HG02970 (cell line): ENCODE data around the gene GALNT2.

Experiments used
- ATAC-seq: cut with Tn5 transposase; IDR thresholded peaks from one replicate; pipeline ENCODE4 v1.9.1; 2021; ENCODE audit warnings: mild to moderate bottlenecking, moderate library complexity, moderate number of reproducible peaks; ENCODE audit not compliant: unreplicated experiment, low FRiP score

GALNT2 gene

DNA sequence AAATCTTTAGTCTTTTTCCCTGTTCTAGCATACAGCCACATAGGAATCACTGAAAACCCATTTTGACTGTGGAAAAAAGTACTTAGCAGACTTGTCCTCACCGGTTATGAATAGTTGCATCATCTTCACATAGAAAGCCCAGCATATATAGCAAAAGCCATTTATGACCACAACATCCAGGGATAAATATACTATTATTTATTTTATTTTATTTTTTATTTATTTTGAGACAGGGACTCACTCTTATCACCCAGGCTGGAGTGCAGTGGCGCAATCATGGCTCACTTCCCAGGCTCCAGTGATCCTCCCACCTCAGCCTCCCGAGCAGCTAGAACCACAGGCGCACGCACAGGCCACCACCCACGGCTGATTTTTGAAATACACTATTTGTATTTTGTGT, 175.3 kb downstream of the GALNT2 start:
- no peak for ATAC-seq

DNA sequence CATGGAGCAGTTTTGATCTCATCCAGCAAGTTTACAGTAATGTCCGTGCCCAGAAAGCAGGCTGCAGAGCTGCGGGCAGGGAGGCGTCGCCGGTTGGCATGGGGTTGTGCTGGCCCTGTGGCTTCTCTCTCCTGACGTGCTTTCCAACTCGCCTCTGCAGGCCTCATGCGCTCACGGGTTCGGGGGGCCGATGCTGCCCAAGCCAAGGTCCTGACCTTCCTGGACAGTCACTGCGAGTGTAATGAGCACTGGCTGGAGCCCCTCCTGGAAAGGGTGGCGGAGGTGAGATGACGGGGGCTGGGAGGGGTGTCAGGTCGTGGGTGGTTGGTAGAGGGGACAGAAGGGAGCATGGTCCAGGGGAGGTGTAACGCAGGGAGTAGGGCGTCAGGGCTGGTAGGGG, 176.1 kb downstream of the GALNT2 start:
- ATAC-seq: no peak

DNA sequence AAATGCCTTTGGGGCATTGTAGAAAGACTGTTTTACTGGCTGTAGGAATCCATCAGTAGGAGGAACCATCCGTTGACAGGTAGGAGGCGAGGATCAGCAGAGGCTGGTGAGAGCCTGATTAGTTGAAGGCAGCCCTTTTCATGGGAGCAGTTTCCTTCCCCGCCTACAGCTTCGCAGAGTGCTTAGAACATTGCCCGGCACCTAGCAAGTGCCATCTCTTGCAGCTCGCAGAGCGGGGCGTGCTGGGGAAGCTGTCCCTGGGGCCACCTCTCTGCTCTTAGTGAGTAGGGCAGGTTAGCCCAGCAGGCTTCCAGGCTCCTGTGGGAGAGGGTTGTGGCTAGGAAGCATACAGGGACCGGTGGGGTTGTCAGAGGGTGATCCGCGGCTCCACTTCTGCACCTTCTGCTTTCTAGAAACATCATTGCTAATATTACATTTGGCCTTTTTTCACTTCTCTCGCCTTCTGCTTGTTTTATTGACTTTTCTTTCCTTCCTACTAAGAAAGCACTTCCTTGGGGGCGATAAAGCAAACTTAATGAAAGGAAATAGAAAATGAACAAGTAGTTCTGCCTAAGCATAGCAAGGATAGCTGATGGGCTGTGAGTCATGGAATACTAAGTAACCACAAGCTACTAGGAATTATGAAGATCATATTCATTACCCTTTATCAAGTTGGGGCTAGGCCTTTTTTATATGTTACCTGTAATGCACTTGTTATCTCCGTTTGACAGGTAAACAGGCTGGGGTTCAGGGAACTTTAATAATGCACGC, 176.7 kb downstream of the GALNT2 start:
- ATAC-seq: no peak

DNA sequence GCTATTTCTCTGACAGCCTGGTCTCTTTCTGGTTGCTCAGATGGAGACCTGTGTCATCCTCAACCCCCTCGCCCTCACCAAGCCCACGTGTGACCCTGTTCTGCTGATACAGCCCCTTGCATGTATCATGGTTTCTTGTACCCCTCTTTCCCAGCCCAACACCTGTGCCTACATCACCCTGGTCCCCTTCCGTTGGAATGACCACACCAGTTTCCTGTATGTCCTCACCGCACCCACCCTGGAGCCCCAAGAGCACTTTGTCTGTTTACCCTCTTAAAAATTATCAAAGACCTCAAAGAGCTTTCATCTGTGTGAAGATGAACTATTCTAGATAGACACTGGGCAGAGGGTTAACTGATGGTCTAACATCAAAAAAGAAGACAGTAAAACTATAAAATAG, 179.5 kb downstream of the GALNT2 start:
- ATAC-seq: no peak

DNA sequence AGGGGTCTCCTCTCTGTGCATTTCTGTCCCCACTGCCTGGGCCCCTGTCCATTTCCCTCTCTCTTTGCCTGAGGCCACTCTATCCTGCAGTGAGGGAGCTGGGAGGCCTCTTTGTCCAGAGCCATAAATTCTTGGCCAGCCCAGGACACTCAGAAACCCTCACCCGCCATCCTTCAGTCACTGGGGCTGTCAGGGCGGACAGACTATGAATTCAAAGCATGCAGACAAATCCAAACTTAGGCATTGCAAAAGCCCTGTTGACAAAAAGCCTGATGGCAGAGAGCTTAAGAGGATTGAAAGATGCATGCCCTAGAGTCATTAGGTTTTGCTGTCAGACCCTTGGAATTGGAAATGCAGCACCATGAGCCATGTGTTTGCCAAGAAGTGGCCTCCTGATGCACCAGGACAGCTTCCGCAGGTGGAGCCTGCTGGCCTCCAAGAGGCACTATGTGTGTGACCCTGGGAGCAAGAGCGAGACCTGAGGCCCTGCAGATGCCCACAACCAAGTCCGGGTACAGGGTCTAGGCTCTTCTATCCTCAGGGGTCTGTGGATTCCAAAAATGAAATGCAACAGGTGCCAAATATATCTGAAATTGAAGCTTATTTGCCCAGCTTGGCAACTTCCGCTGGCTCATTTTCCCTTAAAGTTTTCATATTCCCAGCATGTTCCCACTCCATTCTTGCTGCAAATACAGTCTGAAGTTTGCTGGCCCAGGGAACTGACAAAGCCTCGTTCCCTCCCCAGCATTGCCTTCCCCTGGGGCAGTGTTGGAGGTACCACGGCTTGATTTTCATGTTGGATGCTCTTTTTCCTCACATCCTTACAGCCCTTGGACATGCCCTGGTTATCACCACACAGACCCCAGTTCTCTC, 181.2 kb downstream of the GALNT2 start:
- no peak for ATAC-seq

DNA sequence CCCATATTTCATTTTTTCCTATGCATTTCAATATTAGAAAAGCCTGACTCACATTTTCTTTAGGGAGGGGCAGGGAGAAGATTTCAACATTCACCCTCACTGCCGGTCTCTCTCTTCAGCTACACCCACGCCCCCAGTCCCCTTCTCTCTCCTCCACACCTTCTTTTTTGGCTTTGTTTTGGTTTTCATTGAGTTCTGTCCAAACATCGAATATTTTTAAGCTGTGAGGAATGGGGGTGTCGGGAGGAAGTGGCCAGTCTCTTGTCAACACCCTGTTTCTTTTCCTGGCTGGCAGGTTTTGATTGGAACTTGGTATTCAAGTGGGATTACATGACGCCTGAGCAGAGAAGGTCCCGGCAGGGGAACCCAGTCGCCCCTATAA, 181.8 kb downstream of the GALNT2 start:
- ATAC-seq: no peak

DNA sequence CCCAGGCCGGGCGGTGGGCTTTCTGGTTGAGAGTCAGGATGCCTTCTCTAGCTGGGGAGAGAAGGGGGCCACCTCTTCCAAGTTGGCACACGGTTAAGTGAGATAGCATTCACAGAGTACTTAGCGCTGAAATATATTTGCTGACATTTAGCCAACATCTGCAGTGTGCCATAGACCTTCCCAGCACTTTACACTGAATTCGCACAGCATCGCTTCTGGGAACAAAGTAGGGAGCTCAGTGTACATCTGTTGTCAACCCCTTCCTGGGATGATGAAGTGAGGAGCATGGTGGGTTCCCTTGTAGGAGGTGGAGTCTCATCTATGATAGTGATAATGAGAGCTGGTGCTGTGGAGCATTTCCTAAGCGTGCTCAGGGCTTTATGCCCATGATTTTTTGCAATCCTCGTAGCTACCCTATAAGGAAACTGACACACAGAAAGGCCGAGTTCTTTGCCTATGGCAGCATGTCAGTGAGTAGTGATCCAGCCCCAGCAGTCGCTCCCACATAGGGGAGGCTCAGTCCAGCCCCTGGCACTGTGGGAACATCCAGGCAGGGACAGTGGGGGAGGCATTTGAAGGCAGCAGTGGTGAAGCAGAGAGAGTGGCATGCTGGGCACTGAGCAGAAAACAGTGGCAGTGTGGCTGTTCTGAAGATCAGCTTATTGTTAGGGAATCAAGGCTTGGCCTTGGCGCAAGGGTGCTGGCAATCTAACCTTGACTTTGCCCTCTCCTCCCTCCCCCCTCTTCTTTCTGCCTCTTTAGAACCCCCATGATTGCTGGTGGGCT, 182.8 kb downstream of the GALNT2 start:
- ATAC-seq: no peak

DNA sequence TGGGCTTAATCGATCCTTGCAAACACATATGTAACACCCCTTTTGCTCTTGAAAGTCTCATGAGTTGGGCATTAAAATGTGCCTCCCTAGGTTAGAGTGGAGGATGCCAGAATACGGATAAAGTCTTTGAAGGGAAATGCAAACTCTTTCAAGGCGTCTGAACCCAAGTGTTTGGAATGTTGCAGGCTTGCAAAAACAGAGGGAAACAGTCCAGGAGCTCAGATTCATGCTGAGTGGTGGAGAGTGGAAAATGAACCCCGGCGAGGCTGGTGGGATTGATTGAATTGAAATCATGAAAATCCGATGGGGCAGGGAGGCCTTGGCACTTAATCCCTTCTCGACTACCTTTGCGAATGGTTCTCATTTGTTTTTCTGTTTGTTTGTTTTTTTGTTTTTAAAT, 183.6 kb downstream of the GALNT2 start:
- ATAC-seq: no peak

DNA sequence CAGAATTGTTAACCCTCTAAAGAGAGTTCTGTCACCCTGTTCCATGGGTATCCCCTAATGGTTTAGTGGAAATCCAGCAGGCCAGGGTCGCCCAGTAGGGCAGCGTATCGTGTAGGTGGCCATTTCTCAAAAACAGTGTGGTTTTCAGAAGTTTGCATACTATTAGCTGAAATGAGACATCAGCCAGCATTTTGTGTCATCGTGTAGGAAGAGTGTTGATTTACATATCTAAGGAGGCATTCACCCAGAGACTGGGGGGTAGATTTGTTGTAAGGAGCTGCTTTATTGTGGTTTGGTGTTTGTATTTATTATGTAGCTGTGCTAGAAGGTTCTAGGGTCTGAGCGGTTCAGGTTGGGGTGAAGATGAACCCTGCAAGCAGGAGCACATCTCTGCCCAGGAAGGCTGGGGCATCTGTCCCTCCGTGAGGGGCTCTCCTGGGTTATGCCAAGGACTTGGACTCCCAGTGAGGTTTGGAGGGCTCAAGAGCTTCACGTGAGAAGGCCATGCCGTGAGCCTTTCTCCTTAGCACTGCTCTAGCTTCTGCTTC, 184.7 kb downstream of the GALNT2 start:
- no peak for ATAC-seq

DNA sequence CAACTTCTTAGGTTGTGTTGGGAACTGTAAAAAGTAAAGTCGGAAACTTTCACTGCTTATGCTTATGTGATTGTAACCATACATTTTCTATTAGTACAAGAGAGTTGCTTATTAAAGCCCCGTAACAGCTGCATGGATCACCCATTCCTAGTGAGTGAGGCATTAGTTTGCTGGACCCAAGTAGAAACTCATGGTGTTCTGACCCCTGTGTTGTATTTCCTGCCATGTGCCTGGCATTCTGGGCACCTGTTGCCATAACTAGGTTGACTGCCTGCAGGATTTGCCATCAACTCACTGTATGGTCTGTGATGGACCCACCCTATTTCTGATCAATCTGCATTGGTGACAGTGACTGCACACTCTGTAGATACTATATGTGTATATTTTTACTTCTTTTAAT, 186.1 kb downstream of the GALNT2 start:
- no peak for ATAC-seq

DNA sequence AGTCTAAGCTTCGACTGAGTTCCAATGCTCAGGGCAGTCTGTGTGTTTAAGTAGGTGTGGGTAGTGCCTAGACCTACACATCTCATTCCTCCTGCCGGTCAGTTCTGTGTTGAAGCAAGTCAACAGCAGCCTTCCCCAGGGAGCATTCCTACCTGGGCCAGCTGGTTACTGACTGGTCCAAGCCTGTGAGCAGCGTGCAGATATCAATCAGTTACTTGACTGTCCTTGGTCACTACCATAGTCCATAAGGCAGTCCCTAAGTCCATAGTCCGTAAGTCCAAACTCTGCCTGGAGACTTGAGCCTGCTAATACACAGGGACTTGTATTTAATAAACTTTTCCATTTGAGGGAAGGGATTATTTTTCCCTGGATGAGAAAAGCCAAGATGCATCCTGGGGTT, 187.2 kb downstream of the GALNT2 start:
- ATAC-seq: no peak

DNA sequence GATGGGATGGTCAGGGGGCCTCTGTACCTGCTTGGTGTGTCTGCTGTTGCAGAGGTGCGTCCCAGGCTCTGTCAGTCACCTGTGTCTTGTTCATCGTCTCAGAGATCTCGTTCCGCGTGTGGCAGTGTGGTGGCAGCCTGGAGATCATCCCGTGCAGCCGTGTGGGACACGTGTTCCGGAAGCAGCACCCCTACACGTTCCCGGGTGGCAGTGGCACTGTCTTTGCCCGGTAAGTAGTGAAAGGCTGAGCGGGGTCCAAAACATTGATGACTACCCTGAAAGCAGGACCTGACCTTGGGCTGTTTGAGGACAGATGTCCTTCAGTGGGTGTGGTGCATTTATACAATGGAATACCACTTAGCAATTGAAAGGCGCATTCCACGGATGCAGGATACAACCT, 188.1 kb downstream of the GALNT2 start:
- ATAC-seq: no peak

DNA sequence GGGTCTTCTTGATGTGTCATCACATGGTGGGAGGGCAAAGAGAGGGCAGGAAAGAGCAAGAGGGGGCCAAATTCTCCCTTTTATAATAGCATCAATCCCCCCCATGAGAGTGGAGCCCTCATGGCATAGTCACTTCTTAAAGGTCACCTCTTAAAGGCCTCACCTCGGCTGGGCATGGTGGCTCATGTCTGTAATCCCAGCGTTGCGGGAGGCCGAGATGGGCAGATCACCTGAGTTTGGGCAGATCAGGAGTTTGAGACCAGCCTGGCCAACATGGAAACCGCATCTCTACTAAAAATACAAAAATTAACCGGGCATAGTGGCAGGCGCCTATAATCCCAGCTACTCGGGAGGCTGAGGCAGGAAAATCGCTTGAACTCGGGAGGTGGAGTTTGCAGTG, 189.0 kb downstream of the GALNT2 start:
- no peak for ATAC-seq

DNA sequence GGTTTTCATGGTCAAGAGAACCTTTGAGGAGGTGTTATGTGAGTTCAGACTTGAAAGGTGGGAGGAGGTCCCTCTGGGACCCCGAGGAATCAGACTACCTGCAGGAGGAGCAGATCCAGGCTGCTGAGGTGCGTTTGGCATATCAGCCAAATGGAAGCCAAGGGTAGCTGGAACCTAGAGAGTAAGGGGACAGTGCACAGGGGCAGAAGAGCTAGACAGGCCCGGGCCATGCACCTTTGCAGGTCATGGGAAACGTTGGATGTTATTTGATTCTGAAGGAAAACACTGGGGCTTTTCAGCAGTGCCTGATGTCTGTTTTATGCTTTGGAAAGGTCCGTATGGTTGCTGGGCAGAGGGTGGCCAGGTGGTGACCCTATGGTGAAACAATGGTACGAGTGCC, 189.9 kb downstream of the GALNT2 start:
- ATAC-seq: no peak

DNA sequence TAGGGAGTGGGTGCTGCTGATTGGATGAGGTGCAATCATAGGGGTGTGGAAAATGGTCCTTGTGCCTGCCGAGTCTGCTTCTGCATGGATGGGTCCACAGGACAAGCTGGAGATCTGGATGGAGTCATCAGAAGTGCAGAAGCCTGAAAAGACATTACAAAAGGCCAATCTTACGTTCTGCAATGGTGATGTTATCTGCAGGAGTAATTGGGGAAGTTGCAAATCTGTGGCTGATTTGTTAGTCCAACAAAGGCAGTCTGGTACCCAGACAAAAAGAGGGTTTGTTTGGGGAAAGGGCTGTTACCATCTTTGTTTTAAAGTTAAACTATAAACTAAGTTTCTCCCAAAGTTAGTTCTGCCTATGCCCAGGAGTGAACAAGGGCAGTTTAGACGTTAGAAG, 192.6 kb downstream of the GALNT2 start:
- ATAC-seq: no peak

DNA sequence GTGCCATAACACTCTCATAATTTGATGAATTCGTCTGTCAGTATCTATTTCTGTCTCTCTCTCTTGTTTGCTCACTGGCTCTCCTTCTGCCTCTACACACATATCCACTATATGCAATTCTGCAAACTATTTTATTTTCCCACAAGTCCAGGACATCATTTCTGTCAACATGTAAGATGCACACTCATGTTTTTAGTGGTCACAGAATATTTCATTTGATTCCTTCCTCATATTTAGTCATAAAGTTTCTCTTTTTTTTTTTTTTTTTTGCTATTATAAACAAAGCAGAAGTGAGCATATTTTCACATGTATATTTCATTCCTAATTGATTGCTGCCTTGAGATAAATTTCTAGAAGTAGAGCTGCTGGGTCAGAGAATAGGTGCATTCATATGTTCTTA, 193.8 kb downstream of the GALNT2 start:
- no peak for ATAC-seq

DNA sequence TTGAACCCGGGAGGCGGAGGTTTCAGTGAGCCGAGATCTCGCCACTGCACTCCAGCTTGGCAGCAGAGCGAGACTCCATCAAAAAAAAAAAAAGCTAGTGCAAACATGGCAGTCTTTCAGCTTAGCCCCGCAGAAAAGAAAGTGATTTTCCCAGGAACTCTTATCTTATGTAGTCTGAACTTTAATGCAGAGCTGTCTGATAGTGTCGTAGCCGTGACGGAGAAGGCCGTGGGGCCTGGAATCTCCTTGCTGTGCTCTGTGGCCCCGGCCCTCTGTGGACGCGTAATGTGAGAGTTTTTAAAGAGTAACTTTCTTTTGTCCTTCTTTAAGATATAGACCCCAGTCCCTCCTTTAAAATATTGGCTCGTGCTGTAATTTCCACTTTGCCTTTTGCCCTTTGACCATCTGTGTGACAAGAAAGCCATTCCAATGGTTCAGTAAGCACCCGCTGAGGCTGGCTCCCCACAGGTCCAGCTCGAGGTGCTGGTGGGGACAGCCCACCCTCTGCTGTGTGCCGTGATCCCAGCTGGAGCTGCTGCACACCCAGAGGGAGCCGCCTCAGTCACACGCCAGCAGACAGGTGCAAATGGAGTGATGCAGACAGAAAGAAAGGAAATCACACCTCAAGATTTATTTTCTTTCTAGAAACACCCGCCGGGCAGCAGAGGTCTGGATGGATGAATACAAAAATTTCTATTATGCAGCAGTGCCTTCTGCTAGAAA, 195.1 kb downstream of the GALNT2 start:
- ATAC-seq: no peak

DNA sequence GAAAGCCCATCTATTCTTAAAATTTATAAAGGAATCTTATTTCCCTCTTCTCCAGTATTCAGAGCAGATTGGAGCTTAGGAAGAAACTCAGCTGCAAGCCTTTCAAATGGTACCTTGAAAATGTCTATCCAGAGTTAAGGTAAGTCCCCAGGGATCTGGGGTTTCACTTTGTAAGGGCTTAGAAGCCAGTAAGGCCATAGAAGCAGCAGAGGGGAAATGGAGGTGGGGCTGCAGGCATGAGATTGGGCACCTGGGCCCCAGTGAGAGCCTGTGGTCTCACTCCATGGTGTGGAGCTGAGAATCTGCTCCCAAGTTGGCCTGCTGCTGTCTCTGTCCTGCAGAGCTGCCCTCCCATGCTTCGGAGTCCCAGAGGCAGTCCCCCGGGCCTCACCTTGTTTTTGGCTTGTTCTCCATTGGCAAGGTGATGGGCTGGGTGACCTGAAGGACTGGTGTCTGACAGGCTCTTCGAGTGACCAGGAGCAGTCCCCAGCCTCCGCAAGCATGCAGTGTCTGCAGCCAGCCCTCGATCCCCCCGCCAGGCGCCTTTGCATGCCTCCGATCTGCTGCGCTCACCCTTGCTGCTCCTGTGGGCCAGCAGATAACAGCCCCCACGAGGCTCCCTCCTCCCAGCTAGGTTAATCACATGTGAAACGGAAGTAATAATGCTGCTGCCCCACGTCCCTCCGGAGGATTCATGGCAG, 196.0 kb downstream of the GALNT2 start:
- no peak for ATAC-seq

DNA sequence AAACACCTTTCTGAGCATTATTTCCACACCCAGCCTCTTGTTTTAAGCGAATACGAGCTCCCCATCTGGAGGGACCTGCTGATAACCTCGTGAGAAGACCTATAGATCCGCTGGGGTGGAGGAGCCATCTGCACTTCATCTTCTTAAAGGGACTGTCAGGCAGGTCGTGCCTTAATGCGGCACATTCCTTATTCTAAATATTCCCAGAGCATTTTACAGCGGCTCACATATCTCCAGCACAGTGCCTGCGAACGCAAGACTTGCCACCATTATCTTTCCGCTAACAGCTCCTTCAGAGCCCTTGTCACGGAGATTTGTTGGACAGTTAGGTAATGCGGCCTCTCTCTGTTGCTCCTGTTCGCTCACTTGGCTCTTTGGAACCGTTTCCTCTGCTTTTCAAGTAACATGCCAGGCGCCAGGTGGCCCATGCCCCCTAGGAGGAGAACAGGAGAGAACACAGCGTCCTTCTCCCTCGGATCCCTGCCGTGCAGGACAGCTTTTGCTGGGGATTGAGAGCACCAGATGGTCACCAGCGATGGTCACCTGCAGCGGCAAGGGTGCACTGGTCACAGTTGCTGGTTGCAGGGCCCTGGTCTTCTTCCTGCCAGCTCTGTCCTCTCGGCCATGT, 196.6 kb downstream of the GALNT2 start:
- no peak for ATAC-seq
